T-helper 1 cell treated with Interleukin-12 subunit alpha and Interleukin-12 subunit beta and Interleukin-4 antibody, amounts not matched to agents 30 ng/mL and 1 ng/mL, for 36 hours (primary cell): ENCODE results near the gene CERS4. TPM values are rescaled to one million over a fixed set of nuclear protein-coding genes. Genes with fewer than 3 reads are reported as not detected.
"Not testable (repeated sequence)": the region's sequence is repeated elsewhere in the genome, so short reads cannot be mapped to it uniquely, and the experiment has no call there.

ENCODE experiments used
- intact Hi-C: fragments of 100-400 bp; cut with micrococcal nuclease; formaldehyde crosslinking; loops from one replicate; pipeline ENCODE4 v1.15.1; 2024
- total RNA-seq: library from RNA; stranded (reverse); gene quantifications from 2 replicates; pipeline ENCODE4 v1.2.3, GENCODE V29; 2022

The CERS4 gene
- total RNA-seq, 1 donor from 2014 or later, result 37.2 TPM

DNA sequence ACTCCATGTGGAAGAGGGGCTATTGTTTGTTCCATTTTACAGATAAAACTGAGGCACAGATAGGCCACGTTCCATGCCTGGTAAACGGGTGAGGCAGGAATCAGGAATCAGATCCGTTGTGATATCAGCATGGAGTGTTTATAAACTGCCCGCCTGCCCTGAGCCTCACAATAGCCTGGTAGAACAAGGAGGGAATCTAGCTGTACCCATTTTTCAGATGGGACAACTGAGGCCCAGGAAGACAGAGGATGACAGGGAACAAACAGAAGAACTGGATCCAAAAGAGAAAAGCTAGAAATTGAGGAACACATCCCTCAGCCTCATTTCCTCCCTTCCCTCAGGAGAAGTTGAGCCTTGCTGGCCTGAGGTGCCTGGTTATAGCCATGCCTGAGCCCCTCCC is 32.5 kb downstream of the CERS4 start:
- intact Hi-C loops, result no loop called here

DNA sequence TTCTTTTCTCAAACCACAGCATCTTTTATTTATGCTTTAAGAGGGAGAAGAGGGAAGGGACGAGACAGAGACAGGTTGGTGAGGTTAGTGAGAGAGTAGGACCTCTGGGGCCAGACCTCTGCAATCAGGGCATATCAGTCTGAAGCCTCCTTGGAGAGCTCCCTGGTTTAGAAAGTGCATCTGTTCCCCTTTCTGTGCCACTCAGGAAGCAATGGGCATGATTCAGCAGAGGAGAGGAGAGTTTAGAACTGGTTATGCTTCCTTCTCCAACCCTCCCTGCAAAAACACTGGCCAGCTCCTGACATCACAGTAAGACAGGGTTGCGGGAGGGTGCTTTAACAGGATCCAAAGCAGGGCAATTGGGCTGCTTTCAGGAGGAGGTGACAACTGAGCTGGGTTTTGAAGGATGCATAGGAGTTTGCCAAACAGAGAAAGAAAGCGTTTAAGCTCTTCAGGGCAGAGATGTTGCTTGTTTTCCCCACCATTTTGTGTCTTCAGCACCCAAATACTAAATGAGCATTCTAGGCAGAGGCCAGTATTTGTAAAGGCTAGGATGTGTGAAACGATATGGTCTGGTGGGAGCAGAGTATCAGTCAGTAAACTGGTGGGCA is 33.1 kb downstream of the CERS4 start:
- intact Hi-C loops, result no loop called here

DNA sequence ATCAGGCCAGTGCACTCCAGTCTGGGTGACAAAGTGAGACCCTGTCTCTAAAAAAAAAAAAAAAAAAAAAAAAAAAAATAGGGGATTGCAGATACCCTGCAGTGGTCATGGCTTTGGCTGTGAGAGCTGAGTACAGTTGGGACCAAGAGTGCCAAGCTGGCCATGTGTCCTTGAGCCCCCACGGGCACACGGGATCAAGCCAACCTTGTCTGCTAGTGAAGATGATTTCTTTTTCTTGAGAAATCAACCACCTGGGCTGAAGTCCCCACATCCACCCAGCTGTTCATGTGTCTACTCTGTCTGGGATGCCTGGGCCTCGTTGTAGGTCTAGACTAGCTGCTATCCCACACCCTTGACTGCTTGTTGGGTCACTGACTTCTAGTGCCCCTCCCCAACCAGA is 34.0 kb downstream of the CERS4 start:
- intact Hi-C loops, result no loop called here

DNA sequence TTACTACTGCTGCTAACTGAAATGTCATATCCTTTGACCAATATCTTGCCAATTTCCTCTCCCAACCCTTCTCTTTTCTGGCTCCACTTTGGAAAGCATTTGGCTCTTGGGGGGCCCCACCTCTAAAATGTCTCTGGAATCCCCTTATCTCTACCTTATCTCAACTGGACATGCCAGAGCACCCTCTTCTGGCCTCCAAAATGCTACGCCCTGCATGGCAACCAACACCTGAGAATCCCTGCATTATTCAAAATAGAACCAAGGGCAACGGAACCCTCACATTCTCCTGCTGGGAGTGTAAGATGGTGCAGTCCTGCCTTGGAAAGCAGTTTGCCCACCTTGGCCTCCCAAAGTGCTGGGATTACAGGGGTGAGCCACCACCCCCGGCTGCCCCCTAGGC is 35.3 kb downstream of the CERS4 start:
- intact Hi-C loops, result no loop called here

DNA sequence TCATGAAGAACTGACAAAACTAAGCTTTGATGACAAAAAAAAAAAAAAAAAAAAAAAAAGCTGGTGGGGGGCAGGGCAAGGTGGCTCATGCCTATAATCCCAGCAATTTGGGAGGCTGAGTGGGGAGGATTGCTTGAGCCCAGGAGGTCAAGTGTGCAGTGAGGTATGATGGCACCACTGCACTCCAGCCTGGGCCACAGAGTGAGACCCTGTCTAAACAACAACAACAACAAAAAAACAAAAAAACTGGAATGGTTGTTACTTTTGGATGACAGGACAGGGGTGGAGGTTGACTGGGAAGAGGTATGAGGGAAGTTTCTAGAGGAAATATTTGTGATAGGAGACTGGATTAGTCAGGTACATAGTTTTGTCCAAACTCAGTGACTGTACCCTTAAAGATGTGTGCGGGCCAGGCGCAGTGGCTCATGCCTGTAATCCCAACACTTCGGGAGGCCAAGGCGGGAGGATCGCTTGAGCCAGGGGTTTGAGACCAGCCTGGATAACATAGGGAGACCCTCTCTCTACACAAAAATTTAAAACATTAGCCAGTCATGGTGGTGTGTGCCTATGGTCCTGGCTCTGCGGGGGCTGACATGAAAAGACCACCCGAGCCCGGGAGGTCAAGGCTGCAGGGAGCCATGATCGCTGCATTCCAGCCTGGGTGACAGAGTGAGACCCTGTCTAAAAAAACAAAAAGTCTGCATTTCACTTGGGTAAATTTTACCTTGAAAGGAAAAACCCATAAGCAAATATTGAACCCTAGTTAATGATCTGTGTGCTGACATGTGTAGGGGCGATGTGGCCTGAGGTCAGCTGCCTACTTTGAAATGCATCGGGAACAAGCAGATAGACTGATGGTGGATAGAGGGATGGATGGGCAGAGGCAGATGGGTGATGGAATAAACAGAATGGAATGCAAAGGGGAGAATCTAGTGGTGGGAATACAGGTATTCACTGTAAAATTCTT is 37.0 kb downstream of the CERS4 start:
- intact Hi-C loops, result no loop called here

DNA sequence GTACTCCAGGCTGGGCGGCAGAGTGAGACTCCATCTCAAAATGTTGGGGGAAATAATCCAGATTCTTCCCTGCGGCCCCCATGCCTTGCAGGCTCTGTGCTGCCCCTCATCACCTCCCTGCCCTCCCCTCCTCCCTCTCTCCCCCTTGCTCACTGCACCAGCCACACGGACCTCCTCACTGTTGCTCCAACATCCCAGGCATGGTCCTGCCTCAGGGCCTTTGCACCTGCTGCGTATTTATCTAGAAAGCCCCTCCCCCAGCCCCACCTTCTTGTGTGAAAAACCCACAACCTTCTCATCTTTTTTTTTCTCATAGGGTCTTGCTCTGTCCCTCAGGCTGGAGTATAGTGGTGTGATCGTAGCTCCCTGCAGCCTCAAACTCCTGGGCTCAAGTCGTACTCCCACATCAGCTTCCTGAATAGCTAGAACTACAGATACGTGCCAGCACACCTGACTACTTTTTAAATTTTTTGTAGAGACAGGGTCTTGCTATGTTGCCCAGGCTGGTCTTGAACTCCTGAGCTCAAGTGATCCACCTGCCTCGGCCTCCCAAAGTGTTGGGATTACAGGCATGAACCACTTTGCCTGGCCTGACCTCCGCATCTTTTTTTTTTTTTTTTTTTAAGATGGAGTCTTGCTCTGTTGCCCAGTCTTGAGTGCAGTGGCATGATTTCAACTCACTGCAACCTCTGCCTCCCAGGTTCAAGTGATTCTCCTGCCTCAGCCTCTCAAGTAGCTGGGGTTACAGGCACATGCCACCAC is 38.1 kb downstream of the CERS4 start:
- intact Hi-C loops, result not testable (repeated sequence)

DNA sequence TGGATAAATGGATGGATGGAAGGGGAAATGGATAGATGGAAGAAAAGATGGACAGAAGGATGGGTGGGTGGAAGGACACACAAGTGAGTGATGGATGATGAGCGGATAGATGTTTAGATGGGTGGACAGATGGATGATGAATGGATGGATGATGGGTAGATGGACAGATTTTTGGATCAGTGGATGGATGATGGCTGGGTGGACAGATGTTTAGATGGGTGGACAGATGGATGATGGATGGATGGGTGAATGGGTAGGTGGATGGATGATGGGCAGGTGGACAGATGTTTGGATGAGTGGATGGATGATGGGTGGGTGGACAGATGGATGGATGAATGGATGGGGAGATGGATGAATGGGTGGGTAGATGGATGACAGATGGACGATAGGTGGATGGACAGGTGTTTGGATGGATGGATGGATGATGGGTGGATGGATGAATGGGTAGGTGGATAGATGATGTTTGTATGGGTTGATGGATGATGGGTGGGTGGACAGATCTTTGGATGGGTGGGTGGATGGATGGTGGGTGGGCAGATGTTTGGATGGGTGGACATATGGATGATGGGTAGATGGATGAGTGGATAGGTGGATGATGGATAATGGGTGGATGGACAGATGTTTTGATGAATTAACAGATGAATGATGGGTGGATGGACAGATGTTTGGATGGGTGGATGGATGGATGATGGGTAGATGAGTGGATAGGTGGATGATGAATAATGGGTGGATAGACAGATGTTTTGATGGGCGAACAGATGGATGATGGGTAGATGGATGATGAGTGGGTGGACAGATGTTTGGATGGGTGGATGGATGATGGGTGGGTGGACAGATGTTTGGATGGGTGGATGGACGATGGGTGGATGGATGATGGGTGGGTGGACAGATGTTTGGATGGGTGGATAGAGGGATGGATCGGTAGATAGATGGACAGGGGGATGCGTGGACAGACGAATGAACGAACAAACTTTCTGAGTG is 39.5 kb downstream of the CERS4 start:
- intact Hi-C loops, result no loop called here

DNA sequence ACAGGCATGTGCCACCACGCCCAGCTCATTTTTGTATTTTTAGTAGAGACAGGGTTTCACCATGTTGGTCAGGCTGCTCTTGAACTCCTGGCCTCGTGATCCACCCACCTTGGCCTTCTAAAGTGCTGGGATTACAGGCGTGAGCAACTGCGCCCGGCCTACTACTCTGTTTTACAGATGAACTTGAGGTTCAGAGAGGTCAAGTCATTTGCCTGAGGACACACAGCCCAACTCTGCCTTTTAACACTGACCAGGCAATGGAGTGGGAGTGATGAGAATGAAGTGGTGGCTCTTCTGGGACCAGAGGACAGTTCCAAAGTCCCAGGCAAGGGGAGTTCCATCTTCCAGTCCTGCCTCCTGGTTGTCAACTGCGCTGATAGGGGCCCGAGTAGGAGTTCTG is 41.4 kb downstream of the CERS4 start:
- intact Hi-C loops, result loop anchor here (5.0 kb wide), 1 partner anchor 43 kb away; the partner anchor contains the start of gene CERS4

DNA sequence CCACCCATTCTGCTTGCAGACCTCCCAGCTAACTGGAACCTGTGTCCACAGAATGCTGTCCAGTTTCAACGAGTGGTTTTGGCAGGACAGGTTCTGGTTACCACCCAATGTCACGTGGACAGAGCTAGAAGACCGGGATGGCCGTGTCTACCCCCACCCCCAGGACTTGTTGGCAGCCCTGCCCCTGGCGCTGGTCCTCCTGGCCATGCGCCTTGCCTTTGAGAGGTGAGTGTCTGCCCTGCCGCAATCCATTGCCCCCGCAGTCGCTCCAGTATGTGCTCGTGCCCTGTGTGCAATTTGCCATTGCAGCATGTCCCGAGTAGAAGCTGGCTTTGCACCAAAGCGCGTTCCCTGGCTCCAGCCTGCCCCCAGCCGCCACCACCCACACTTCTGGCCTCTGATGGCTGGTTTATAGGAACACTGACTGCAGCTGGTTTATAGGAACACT is 41.9 kb downstream of the CERS4 start:
- intact Hi-C loops, result loop anchor here (5.0 kb wide), 1 partner anchor 44 kb away; the partner anchor contains the start of gene CERS4

DNA sequence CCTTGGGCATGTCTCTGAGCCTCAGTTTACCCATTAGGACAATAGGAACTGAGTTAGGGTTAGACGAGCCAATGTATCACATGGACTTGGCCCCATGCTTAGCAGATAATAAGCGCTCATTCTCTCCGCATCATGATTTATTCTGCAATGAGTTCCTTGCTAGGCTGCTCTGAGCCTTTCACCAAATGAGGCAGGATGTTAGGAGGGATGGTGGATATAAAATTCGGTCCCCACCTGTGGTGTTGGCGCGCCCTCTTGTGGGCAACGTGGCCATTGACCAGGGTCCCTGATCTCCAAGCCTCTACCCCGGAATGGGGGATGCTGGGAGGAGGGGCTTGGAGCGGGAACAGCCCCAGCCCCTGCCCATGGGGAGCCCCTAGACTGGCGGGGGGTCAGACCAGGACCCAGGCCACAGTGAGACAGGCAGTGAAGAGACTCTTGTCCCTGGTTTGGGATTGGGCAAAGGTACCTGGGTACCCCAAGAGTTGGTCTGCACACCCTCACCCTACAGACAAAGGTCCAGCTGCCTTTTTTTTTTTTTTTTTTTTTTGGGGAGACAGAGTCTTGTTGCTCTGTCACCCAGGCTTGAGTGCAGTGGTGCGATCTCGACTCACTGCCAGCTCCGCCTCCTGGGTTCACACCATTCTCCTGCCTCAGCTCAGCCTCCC is 43.9 kb downstream of the CERS4 start:
- intact Hi-C loops, result loop anchor here (1.0 to 5.0 kb wide), 5 partner anchors 46 to 309 kb away; partner anchors contain the start of gene CERS4

DNA sequence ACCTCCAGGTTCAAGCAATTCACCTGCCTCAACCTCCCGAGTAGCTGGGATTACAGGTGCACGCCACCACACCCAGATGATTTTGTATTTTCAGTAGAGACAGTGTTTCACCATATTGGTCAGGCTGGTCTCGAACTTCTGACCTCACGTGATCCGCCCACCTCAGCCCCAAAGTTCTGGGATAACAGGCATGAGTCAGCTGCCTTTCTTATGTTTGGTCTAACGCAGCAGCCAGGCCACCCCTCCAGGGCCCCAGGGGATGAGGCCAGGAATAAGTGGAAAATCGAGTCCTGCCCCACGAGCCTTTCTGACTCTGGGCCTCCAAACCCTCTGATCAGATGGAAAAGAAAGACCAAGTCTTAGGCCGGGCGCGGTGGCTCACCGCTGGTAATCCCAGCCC is 44.5 kb downstream of the CERS4 start:
- intact Hi-C loops, result loop anchor here (1.0 to 5.0 kb wide), 5 partner anchors 46 to 309 kb away; partner anchors contain the start of gene CERS4

DNA sequence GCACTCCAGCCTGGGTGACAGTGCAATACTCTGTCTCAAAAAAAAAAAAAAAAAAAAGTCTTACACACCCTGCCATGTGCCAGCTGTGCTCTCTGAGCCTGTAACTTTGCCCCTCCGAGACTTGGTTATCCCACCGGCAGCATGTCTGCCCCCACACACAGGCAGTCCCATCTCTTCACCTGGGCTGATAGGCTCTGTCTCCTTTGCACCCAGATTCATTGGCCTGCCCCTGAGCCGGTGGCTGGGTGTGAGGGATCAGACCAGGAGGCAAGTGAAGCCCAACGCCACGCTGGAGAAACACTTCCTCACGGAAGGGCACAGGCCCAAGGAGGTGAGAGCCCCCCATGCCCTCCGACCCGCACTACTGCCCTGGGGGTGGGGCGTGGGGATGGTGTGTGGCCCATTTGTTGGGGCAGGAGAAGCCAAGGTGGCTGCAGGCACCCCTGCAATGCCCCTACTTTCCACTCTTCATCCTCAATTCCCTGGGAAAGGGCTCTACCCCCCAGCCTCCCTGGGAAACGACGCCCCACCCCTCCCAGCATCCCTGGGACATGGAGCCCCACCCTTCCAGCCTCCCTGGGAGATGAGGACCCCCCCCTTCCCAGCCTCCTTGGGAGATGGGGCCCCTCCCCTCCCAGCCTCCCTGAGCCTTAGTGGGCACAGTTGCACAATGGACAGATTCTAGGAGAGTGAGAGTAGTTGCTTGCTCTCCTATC is 45.3 kb downstream of the CERS4 start:
- intact Hi-C loops, result loop anchor here (5.0 kb wide), 1 partner anchor 47 kb away; the partner anchor contains the start of gene CERS4

DNA sequence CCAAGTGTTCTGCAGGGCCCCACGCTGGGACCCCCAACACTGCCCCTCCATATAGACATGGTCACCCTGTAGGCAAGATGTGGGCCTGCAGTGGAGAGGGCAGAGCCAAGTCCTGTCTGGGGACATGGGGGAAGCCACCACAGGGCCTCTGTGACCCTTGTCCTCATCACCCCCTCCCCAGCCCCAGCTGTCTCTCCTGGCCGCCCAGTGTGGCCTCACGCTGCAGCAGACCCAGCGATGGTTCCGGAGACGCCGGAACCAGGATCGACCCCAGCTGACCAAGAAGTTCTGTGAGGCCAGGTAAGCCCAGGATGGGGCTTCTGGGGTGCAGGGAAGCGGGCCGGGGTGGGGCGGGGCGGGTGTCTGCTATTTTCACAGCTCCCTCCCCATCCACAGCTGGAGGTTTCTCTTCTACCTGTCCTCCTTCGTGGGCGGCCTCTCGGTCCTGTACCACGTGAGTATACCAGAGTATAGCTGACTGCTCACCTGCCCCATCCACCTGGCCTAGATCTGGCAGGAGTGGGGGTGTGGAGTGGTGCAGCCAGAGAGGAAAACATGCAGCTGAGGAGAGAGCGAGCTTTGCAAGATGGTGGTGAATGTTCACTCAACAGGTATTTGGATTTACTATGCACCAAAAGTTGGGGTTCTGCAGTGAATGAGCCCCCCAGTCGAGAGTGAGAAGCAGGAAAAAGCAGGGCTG is 46.4 kb downstream of the CERS4 start:
- intact Hi-C loops, result no loop called here

DNA sequence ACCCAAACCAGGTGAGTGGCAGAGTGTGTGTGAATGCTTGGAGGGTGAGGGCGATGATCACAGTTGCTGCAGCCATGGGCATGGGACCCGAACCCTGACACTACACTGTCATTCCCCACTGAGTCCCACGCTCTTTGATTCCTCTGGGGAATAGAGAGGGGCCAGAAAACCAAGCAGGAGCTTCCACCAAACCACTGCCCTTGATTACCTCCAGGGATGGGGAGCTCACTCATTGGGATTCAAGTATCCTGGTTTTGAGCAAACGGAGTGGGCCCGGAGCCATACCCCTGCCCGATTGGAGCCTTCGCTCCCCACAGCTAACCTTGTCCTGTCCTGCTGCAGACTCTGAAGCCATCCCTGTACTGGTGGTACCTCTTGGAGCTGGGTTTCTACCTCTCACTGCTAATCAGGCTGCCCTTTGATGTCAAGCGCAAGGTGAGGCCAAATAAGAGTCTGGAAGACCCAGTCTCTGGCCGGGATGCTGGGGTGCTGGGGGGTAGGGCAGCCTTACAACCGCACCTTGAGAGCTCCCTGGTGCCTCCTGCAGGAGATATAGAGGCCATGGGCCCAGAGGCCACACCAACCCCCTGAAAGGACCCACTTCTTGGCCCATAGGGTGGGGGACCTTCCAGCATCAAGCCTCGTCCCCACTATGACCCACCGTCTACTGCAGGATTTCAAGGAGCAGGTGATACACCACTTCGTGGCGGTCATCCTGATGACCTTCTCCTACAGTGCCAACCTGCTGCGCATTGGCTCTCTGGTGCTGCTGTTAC is 47.3 kb downstream of the CERS4 start:
- intact Hi-C loops, result no loop called here

DNA sequence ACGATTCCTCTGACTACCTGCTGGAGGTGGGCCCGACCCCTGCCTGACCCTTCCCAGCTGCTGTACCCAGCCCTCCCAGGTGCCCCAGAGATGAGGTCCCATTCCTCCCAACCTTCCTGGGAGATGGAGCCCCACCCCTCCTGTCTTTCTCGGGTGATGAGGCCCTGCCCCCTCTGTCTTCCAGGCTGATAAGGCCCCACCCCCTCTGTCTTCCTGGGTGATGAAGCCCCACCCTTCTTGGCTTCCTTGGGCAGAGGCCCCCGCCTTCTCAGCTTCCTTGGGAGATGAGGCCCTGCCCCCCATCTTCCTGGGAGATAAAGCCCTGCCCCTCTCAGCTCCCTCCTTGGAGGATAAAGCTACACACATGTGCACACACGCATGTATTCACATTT is 47.9 kb downstream of the CERS4 start:
- intact Hi-C loops, result no loop called here

DNA sequence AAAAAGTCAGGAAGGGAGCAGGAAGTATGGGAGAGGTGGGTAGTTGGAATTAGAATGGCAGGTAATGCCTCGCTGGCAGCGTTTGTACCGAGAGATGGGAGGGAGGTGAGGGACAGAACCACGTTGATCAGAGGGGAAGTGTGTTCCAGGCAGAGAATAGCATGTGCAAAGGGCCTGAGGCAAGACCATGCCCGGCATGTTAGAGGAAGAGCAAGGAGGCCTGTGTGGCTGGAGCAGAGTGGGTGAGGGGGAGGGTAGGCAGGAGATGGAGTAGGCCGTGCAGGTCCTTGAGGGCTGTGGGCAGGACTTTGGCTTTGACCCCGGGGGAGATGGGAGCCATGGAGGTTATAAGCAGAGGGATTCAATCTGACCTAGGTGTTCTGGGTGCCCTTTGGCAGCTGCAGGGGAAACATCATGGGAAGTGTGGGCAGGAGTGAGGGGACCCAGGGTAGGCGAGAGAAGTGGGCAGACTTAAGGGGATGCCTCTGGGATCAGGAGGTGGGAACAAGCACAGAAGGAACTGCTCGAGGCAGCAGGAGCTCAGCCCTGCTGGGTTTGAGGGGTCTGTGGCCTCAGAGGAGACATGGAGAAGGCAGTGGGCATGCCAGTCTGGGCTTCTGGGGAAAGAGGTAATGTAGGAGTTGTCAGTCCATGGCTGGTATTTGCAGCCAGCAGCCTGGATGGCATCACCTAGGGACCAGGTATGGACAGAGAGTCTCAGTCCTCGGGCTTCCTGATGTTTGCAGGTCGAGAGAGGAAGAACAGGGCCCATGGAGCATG is 50.2 kb downstream of the CERS4 start:
- intact Hi-C loops, result no loop called here

DNA sequence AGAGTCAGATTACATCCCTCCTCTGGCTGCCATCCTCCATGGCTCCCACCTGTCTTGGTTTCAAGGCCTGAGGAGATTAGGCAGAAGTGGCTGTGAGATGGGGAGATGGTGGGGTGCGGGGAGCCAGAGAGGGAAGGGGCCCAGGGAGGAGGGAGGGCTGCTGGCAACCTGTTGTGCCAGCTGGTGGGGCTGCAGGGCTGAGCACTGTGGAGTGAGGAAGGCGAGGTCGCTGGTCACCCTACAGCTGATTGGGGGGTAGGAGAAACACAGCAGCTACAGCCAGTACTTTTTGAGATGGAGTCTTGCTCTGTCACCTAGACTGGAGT is 50.7 kb downstream of the CERS4 start:
- intact Hi-C loops, result no loop called here
